Measurements from ENCODE around the gene NGB. TPM values are rescaled to one million over a fixed set of nuclear protein-coding genes. Genes with fewer than 3 reads are reported as not detected.
"Not testable (repeated sequence)": the region's sequence is repeated elsewhere in the genome, so short reads cannot be mapped to it uniquely, and the experiment has no call there.

Gene NGB
- total RNA-seq, 4 donors from 2014 or later, result not detected

- DNase-seq (ENCODE audit: low spot score), result no peak
- TF ChIP-seq CTCF (IDR thresholded peaks at IDR 0.05), result no peak
- no peak for ATAC-seq (ENCODE audit: low FRiP score)
Observed at GRCh38 chr14:77296906-77297305, 25.9 kb upstream of the NGB start.

GRCh38 chr14:77296155-77296554, 25.1 kb upstream of the NGB start:
- DNase-seq (ENCODE audit: low spot score), result no peak
- ATAC-seq (ENCODE audit: low FRiP score), result no peak
- no peak for TF ChIP-seq CTCF (IDR thresholded peaks at IDR 0.05)

- ATAC-seq (ENCODE audit: low FRiP score), result no peak
- TF ChIP-seq CTCF (IDR thresholded peaks at IDR 0.05), result no peak
- no peak for DNase-seq (ENCODE audit: low spot score)
Observed at GRCh38 chr14:77290705-77291104, 19.7 kb upstream of the NGB start.

- DNase-seq (ENCODE audit: low spot score), result no peak
- no peak for ATAC-seq (ENCODE audit: low FRiP score)
- no peak for TF ChIP-seq CTCF (IDR thresholded peaks at IDR 0.05)
Observed at GRCh38 chr14:77286576-77286975, 15.6 kb upstream of the NGB start.

GRCh38 chr14:77284466-77284865, 13.5 kb upstream of the NGB start:
- DNase-seq (ENCODE audit: low spot score), result no peak
- no peak for ATAC-seq (ENCODE audit: low FRiP score)
- no peak for TF ChIP-seq CTCF (IDR thresholded peaks at IDR 0.05)

GRCh38 chr14:77284066-77284465, 13.1 kb upstream of the NGB start:
- no peak for ATAC-seq (ENCODE audit: low FRiP score)
- DNase-seq (ENCODE audit: low spot score), result no peak
- TF ChIP-seq CTCF (IDR thresholded peaks at IDR 0.05), result no peak

GRCh38 chr14:77281852-77282410, 10.9 kb upstream of the NGB start:
- no peak for ATAC-seq (ENCODE audit: low FRiP score)
- no peak for TF ChIP-seq CTCF (IDR thresholded peaks at IDR 0.05)

GRCh38 chr14:77280921-77281320, 9.9 kb upstream of the NGB start:
- DNase-seq (ENCODE audit: low spot score); ATAC-seq (ENCODE audit: low FRiP score): not testable (repeated sequence)

More at GRCh38 chr14:77281852-77282410, 10.9 kb upstream of the NGB start:
- DNase-seq (ENCODE audit: low spot score), result no peak
